Vagina (tissue), 2 donors: ENCODE data around the gene MAP3K10. TPM values are rescaled to one million over a fixed set of nuclear protein-coding genes. Genes with fewer than 3 reads are reported as not detected.

Experiments
- DNase-seq, 2 donors: peaks; one replicate each; pipeline ENCODE4 v3.0.0-alpha.2; 2017; ENCODE audit errors: extremely low spot score in 2 of 2
- H3K27ac ChIP-seq: fragments of 200-600 bp; sonication (generic); one replicate; pipeline ENCODE4 v1.5.1; 2019
- H3K27me3 ChIP-seq: fragments of 200-600 bp; sonication (generic); one replicate; pipeline ENCODE4 v1.5.1; 2019
- H3K36me3 ChIP-seq, 2 donors: fragments of 200-600 bp; sonication (generic); one replicate each; pipeline ENCODE4 v1.5.1; 2017 to 2019
- H3K4me1 ChIP-seq: fragments of 200-600 bp; sonication (generic); one replicate; pipeline ENCODE4 v1.5.1; 2019
- H3K4me3 ChIP-seq, 2 donors: fragments of 200-600 bp; sonication (generic); 1 replicate in 1 of 2; 2 replicates in 1 of 2; pipeline ENCODE4 v1.5.1; 2016 to 2019
- H3K9me3 ChIP-seq: fragments of 200-600 bp; sonication (generic); one replicate; pipeline ENCODE4 v1.5.1; 2019
- POLR2A ChIP-seq, 2 donors: fragments of 450-650 bp; IDR thresholded peaks; one replicate each; pipeline ENCODE4 v1.6.1; 2017; ENCODE audit warnings: antibody characterized with exemption in 2 of 2, mild to moderate bottlenecking in 2 of 2, moderate library complexity in 2 of 2
- POLR2AphosphoS5 ChIP-seq, 2 donors: sonication (generic); formaldehyde crosslinking; IDR thresholded peaks; one replicate each; pipeline ENCODE4 v1.9.0; 2017; ENCODE audit warnings: antibody characterized with exemption in 2 of 2, mild to moderate bottlenecking in 2 of 2, low read depth in 1 of 2; ENCODE audit not compliant: insufficient read depth in 1 of 2
- intact Hi-C: fragments of 100-400 bp; cut with DNase I; formaldehyde crosslinking; loops from one replicate; pipeline ENCODE4 v1.15.1; 2023
- total RNA-seq: library from RNA; depleted of rRNA; stranded (reverse); fragments of >200 nt; gene quantifications from one replicate; pipeline ENCODE4 v1.2.3, GENCODE V29; 2016
- TF ChIP-seq, protein P1 (sequence below), 3 experiments: fragments of 450-650 bp in 2 of 3; fragments of 200-600 bp in 1 of 3; sonication (generic) in 1 of 3; IDR thresholded peaks; one replicate each; pipeline ENCODE4 v1.5.1; 2017 to 2019; ENCODE audit warnings: antibody characterized with exemption in 3 of 3, mild to moderate bottlenecking in 2 of 3, moderate library complexity in 2 of 3

MAP3K10 gene
- total RNA-seq, 1 donor from 2014 or later = 10.6 TPM

- Histone ChIP-seq H3K27me3 (peaks cover 12% of the 10 kb centered on the region), H3K36me3 (peaks cover 0 to 6% of the 10 kb centered on the region in 2 donors), H3K4me3 (no peak overlapping the region), H3K27ac (no peak overlapping the region), H3K9me3 (no peaks in the 10 kb centered on the region), H3K4me1 (peaks cover 18% of the 10 kb centered on the region)
- no peak for TF ChIP-seq POLR2A (IDR thresholded peaks at IDR 0.05)
- TF ChIP-seq, protein P1, sequence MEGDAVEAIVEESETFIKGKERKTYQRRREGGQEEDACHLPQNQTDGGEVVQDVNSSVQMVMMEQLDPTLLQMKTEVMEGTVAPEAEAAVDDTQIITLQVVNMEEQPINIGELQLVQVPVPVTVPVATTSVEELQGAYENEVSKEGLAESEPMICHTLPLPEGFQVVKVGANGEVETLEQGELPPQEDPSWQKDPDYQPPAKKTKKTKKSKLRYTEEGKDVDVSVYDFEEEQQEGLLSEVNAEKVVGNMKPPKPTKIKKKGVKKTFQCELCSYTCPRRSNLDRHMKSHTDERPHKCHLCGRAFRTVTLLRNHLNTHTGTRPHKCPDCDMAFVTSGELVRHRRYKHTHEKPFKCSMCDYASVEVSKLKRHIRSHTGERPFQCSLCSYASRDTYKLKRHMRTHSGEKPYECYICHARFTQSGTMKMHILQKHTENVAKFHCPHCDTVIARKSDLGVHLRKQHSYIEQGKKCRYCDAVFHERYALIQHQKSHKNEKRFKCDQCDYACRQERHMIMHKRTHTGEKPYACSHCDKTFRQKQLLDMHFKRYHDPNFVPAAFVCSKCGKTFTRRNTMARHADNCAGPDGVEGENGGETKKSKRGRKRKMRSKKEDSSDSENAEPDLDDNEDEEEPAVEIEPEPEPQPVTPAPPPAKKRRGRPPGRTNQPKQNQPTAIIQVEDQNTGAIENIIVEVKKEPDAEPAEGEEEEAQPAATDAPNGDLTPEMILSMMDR (IDR thresholded peaks at IDR 0.05) = no peak
- no peak for TF ChIP-seq POLR2AphosphoS5 (IDR thresholded peaks at IDR 0.05; ENCODE audit: insufficient read depth in 1 of 2, low read depth in 1 of 2)
- DNase-seq = no peak
- intact Hi-C loops = loop anchor here (10.0 kb wide), 1 partner anchor 59 kb away; no protein-coding TSS in a partner anchor
Observed at GRCh38 chr19:40213251-40213829, 22.1 kb downstream of the MAP3K10 start.

DNA sequence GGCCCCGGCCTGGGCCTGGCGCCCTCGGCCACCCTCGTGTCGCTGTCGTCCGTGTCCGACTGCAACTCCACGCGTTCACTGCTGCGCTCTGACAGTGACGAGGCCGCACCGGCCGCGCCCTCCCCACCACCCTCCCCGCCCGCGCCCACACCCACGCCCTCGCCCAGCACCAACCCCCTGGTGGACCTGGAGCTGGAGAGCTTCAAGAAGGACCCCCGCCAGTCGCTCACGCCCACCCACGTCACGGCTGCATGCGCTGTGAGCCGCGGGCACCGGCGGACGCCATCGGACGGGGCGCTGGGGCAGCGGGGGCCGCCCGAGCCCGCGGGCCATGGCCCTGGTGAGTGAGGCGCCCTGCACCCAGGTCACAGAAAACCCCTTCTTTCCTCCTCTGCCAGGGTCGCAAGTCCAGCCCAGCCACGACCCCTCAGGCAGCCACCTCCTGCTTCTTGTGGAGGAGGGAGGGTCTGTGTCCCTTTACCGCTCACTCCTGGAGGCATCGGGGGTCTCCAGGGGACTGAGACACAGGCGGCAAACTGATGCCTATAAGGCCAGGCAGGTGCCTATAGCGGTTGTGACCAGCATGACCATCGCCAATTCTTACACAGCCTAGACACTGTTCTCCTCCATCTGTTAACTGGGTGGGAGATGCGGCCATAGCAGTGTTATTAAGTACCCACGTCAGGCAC, 22.8 kb downstream of the MAP3K10 start:
- Histone ChIP-seq H3K4me3 (no peak overlapping the region), H3K27me3 (peaks cover 12% of the 10 kb centered on the region), H3K36me3 (peaks cover 0 to 6% of the 10 kb centered on the region in 2 donors), H3K9me3 (no peaks in the 10 kb centered on the region), H3K27ac (no peak overlapping the region), H3K4me1 (peaks cover 19% of the 10 kb centered on the region)
- intact Hi-C loops = loop anchor here (10.0 kb wide), 1 partner anchor 59 kb away; no protein-coding TSS in a partner anchor
- TF ChIP-seq, protein P1 (IDR thresholded peaks at IDR 0.05) = no peak
- TF ChIP-seq POLR2A (IDR thresholded peaks at IDR 0.05) (no peak), POLR2AphosphoS5 (IDR thresholded peaks at IDR 0.05; ENCODE audit: insufficient read depth in 1 of 2, low read depth in 1 of 2) (no peak)
- DNase-seq = no peak

GRCh38 chr19:40214936-40215335, 23.7 kb downstream of the MAP3K10 start:
- H3K9me3 ChIP-seq = no peaks in the 10 kb centered on the region
- peaks cover 19% of the 10 kb centered on the region for H3K4me1 ChIP-seq
- peaks cover 12% of the 10 kb centered on the region for H3K27me3 ChIP-seq
- peaks cover 0 to 6% of the 10 kb centered on the region in 2 donors for H3K36me3 ChIP-seq
- no peak for TF ChIP-seq POLR2AphosphoS5 (IDR thresholded peaks at IDR 0.05; ENCODE audit: insufficient read depth in 1 of 2, low read depth in 1 of 2)
- TF ChIP-seq, protein P1 (IDR thresholded peaks at IDR 0.05) = no peak
- TF ChIP-seq POLR2A (IDR thresholded peaks at IDR 0.05) = no peak
- no peak overlapping the region for H3K27ac ChIP-seq
- intact Hi-C loops = loop anchor here (10.0 kb wide), 1 partner anchor 60 kb away; no protein-coding TSS in a partner anchor
- no peak for DNase-seq
- H3K4me3 ChIP-seq = no peak overlapping the region

GRCh38 chr19:40216013-40216776, 25.0 kb downstream of the MAP3K10 start:
- no peak overlapping the region for H3K4me3 ChIP-seq
- TF ChIP-seq POLR2AphosphoS5 (IDR thresholded peaks at IDR 0.05; ENCODE audit: insufficient read depth in 1 of 2, low read depth in 1 of 2) = no peak
- H3K9me3 ChIP-seq = no peaks in the 10 kb centered on the region
- intact Hi-C loops = loop anchor here (10.0 kb wide), 1 partner anchor 61 kb away; no protein-coding TSS in a partner anchor
- DNase-seq = no peak
- peaks cover 12% of the 10 kb centered on the region for H3K27me3 ChIP-seq
- H3K4me1 ChIP-seq = peaks cover 19% of the 10 kb centered on the region
- H3K36me3 ChIP-seq = no peaks in the 10 kb centered on the region
- H3K27ac ChIP-seq = no peak overlapping the region

- Histone ChIP-seq H3K4me3 (no peak overlapping the region), H3K27me3 (peaks cover 12% of the 10 kb centered on the region), H3K36me3 (no peaks in the 10 kb centered on the region), H3K4me1 (peaks cover 19% of the 10 kb centered on the region), H3K9me3 (no peaks in the 10 kb centered on the region), H3K27ac (no peak overlapping the region)
- TF ChIP-seq POLR2AphosphoS5 (IDR thresholded peaks at IDR 0.05; ENCODE audit: insufficient read depth in 1 of 2, low read depth in 1 of 2) = no peak
- no peak for TF ChIP-seq POLR2A (IDR thresholded peaks at IDR 0.05)
- TF ChIP-seq, protein P1 (IDR thresholded peaks at IDR 0.05) = no peak
- no peak for DNase-seq
- intact Hi-C loops = loop anchor here (10.0 kb wide), 1 partner anchor 62 kb away; no protein-coding TSS in a partner anchor
Observed at GRCh38 chr19:40216777-40217026, 25.5 kb downstream of the MAP3K10 start.
